ENCODE measurements around the gene PAMR1. TPM values are rescaled to one million over a fixed set of nuclear protein-coding genes. Genes with fewer than 3 reads are reported as not detected.

Gene PAMR1
- polyA plus RNA-seq, 2 of the 4 experiments (the other 2 are of a cell fraction) = not detected

DNA sequence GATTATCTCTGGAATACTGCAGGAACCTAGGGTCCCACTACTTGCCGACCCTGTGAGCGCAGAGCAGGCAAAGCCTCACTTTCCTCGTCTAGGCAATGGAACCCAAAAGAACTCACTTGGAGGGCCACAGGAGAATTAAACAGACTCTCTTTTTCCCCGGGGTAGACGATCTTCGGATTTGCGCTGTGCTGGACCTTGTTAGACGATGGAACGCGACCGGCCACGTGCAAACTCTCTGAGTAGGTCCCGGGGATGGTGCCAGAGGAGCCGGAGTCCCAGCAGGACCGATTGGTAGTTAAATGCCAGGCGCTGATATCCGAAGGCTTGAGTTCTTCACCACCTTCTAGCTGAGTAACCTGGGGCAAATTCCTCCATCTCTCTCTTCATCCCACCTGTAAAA, 105.0 kb downstream of the PAMR1 start:
- POLR2A ChIA-PET = interaction anchor here (1.1 kb wide), 1 partner anchor 8 kb away, joined by 3 read pairs; no protein-coding TSS in a partner anchor
- no peak for FAIRE-seq
- CTCF ChIA-PET = interaction anchor here (1.1 to 2.0 kb wide), 2 partner anchors 8 to 144 kb away, joined by 3 to 8 read pairs; no protein-coding TSS in a partner anchor
- peaks cover 15% of the 10 kb centered on the region for H3K4me1 ChIP-seq
- no peak for ATAC-seq
- DNase-seq (ENCODE audit: low read depth in 1 of 2, low spot score in 1 of 2) = no peak
- no peak overlapping the region for H3K27ac ChIP-seq
- H3K4me2 ChIP-seq = peak overlapping the region; percentile 100
- H3K4me3 ChIP-seq = peak overlapping the region; percentile 58
- no peaks in the 10 kb centered on the region; the same call in 2 of the 3 replicates for H3K9me3 ChIP-seq
- TF ChIP-seq ESRRA (IDR thresholded peaks at IDR 0.05; ENCODE audit: borderline replicate concordance, low read length) (no peak), KDM1A (IDR thresholded peaks at IDR 0.05; ENCODE audit: low read depth) (no peak), CEBPB (IDR thresholded peaks at IDR 0.05) (no peak), HEYL (CRISPR knock-in tag; IDR thresholded peaks at IDR 0.05) (no peak), FOSL2 (IDR thresholded peaks at IDR 0.05) (no peak), FOSL2 (CRISPR knock-in tag; IDR thresholded peaks at IDR 0.05) (no peak), ZFP36 (IDR thresholded peaks at IDR 0.05; ENCODE audit: borderline replicate concordance, partially characterized antibody) (no peak), HDAC2 (IDR thresholded peaks at IDR 0.05) (no peak), JUN (IDR thresholded peaks at IDR 0.05) (no peak), CHD2 (IDR thresholded peaks at IDR 0.05; ENCODE audit: low read length, partially characterized antibody) (no peak), CBX8 (IDR thresholded peaks at IDR 0.05) (no peak), TP53 (CRISPR knock-in tag; IDR thresholded peaks at IDR 0.05) (no peak)
- TF ChIP-seq, protein P1, sequence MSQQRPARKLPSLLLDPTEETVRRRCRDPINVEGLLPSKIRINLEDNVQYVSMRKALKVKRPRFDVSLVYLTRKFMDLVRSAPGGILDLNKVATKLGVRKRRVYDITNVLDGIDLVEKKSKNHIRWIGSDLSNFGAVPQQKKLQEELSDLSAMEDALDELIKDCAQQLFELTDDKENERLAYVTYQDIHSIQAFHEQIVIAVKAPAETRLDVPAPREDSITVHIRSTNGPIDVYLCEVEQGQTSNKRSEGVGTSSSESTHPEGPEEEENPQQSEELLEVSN (IDR thresholded peaks at IDR 0.05; ENCODE audit: borderline replicate concordance, low read depth) = no peak
- TF ChIP-seq, protein P2, sequence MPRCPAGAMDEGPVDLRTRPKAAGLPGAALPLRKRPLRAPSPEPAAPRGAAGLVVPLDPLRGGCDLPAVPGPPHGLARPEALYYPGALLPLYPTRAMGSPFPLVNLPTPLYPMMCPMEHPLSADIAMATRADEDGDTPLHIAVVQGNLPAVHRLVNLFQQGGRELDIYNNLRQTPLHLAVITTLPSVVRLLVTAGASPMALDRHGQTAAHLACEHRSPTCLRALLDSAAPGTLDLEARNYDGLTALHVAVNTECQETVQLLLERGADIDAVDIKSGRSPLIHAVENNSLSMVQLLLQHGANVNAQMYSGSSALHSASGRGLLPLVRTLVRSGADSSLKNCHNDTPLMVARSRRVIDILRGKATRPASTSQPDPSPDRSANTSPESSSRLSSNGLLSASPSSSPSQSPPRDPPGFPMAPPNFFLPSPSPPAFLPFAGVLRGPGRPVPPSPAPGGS (IDR thresholded peaks at IDR 0.05) = no peak
- WGBS (ENCODE audit: missing lambda C conversion rate) = 45% methylated on average over 17 of the region's 17 CpGs

DNA sequence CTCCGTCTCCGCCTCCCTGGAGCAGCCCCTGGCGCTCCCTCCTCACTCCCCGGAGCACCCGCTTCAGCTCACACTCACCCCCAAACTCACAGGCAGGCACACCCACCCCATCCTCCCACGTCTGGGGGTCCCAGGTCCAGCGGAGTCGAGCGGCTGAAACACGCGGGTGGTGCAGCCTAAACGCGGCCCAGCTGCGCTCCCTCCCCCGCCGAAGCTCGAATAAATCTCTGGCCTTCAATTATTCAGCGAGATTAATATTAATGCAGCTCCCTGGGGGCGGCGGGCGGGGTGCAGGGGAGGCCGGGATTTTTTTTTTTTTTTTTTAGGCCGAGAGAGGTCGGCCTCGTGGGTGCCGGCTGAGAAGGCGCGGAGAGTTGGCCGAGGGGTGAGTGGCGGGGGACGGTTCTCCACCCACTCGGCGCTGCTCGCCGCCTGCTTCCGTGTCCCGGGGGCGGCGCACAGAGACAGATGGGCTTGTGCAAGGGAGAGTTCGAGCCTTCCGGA, 105.5 kb downstream of the PAMR1 start:
- Histone ChIP-seq H3K27ac (peak overlapping the region in 1 of 2 experiments; percentile 25; a peak in 1 of 6 replicates), H3K9me3 (no peaks in the 10 kb centered on the region; the same call in 2 of the 3 replicates), H3K4me2 (peak overlapping the region; percentile 100), H3K4me3 (peak overlapping the region; percentile 58), H3K4me1 (peaks cover 15% of the 10 kb centered on the region)
- no peak for FAIRE-seq
- POLR2A ChIA-PET = interaction anchor here (1.1 kb wide), 1 partner anchor 9 kb away, joined by 3 read pairs; no protein-coding TSS in a partner anchor
- peak in 1 of 2 experiments; percentile 27; a peak in 2 of 6 replicates for ATAC-seq
- CTCF ChIA-PET = interaction anchor here (0.8 to 2.0 kb wide), 4 partner anchors 8 to 493 kb away, joined by 3 to 8 read pairs (median 3); no protein-coding TSS in a partner anchor
- no peak for DNase-seq (ENCODE audit: low read depth in 1 of 2, low spot score in 1 of 2)
- WGBS (ENCODE audit: missing lambda C conversion rate) = 2% methylated on average over 25 of the region's 41 CpGs
- TF ChIP-seq EHF (CRISPR knock-in tag; IDR thresholded peaks at IDR 0.05) = no peak
- TF ChIP-seq GATA3 (IDR thresholded peaks at IDR 0.05; ENCODE audit: borderline replicate concordance) = no peak
- no peak for TF ChIP-seq TFCP2L1 (CRISPR knock-in tag; IDR thresholded peaks at IDR 0.05)
- no peak for TF ChIP-seq MAZ (IDR thresholded peaks at IDR 0.05; ENCODE audit: borderline replicate concordance, low read depth, low read length)
- TF ChIP-seq, protein P3, sequence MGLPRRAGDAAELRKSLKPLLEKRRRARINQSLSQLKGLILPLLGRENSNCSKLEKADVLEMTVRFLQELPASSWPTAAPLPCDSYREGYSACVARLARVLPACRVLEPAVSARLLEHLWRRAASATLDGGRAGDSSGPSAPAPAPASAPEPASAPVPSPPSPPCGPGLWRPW (IDR thresholded peaks at IDR 0.05) = no peak
- TF ChIP-seq KDM1A (IDR thresholded peaks at IDR 0.05; ENCODE audit: low read depth) = no peak
- TF ChIP-seq, protein P1 (IDR thresholded peaks at IDR 0.05; ENCODE audit: borderline replicate concordance, low read depth) = no peak
- TF ChIP-seq HOXB13 (CRISPR knock-in tag; IDR thresholded peaks at IDR 0.05; ENCODE audit: low read depth) = no peak
- no peak for TF ChIP-seq HEYL (CRISPR knock-in tag; IDR thresholded peaks at IDR 0.05)
- no peak for TF ChIP-seq POLR2A (IDR thresholded peaks at IDR 0.05; ENCODE audit: low read length)
- TF ChIP-seq CHD2 (IDR thresholded peaks at IDR 0.05; ENCODE audit: low read length, partially characterized antibody) = no peak
- TF ChIP-seq HDAC2 (IDR thresholded peaks at IDR 0.05) = no peak
- no peak for TF ChIP-seq ZC3H11A (IDR thresholded peaks at IDR 0.05)
- no peak for TF ChIP-seq RNF2 (IDR thresholded peaks at IDR 0.05; ENCODE audit: borderline replicate concordance, low read depth)
- TF ChIP-seq HOXB5 (CRISPR knock-in tag; IDR thresholded peaks at IDR 0.05) = no peak
- TF ChIP-seq ZNF302 (CRISPR knock-in tag; IDR thresholded peaks at IDR 0.05) = no peak
- no peak for TF ChIP-seq BHLHE40 (IDR thresholded peaks at IDR 0.05; ENCODE audit: low read depth, low read length)
- TF ChIP-seq RARB (CRISPR knock-in tag; IDR thresholded peaks at IDR 0.05) = no peak
- TF ChIP-seq, protein P4, sequence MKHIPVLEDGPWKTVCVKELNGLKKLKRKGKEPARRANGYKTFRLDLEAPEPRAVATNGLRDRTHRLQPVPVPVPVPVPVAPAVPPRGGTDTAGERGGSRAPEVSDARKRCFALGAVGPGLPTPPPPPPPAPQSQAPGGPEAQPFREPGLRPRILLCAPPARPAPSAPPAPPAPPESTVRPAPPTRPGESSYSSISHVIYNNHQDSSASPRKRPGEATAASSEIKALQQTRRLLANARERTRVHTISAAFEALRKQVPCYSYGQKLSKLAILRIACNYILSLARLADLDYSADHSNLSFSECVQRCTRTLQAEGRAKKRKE (CRISPR knock-in tag; IDR thresholded peaks at IDR 0.05; ENCODE audit: low read depth) = no peak
- no peak for TF ChIP-seq SREBF2 (IDR thresholded peaks at IDR 0.05)

Measured in A549 (cell line).